ENCODE measurements around the gene ANXA4. TPM values are rescaled to one million over a fixed set of nuclear protein-coding genes. Genes with fewer than 3 reads are reported as not detected.

ANXA4 gene
- total and polyA plus RNA-seq, 2 of the 13 experiments (the other 11 are each of a cell fraction or from before 2014, with no cell fraction given), result 155 to 168 TPM

GRCh38 chr2:69831354-69831905 lies 89.5 kb downstream of the ANXA4 start:
- in situ Hi-C loops (cut with HindIII; ENCODE audit: extremely low pct_ligation_motif_present, low pct_unique_long_range_greater_than_20kb), result no loop called here
- Histone ChIP-seq H3K36me3 (replicated peaks in 1 of 2; ENCODE audit: control insufficient read depth in 1 of 2, insufficient read depth in 2 of 2, low read length in 2 of 2) (peaks cover 0 to 9% of the 10 kb centered on the region in 2 experiments; a peak in 3 of 5 replicates), H3K79me2 (ENCODE audit: insufficient read depth, low read length) (peaks cover 67% of the 10 kb centered on the region), H3K4me2 (ENCODE audit: low read depth, low read length) (peak overlapping the region; percentile 69), H3K27me3 (ENCODE audit: control insufficient read depth in 1 of 2, insufficient read depth in 2 of 2, low read length in 2 of 2) (no peaks in the 10 kb centered on the region; a peak in 1 of 5 replicates), H3K27ac (ENCODE audit: extremely low read length, insufficient read depth, low read length) (no peak overlapping the region), H4K20me1 (ENCODE audit: insufficient read depth, low read length) (peaks cover 5% of the 10 kb centered on the region; the same call in 1 of the 2 replicates), H3K9me3 (ENCODE audit: low read length) (no peaks in the 10 kb centered on the region), H2AFZ (ENCODE audit: low read length) (no peak overlapping the region), H3K9ac (ENCODE audit: insufficient read depth, low read depth, low read length) (peak overlapping the region; percentile 93; the same call in 1 of the 2 replicates), H3K4me3 (replicated peaks in 1 of 3; ENCODE audit: insufficient read depth in 1 of 3, low read depth in 2 of 3, low read length in 3 of 3) (peak overlapping the region in 2 of 3 experiments; percentile 82 to 93; a peak in 4 of 6 replicates), H3K4me1 (ENCODE audit: insufficient read depth, low read length) (peaks cover 74% of the 10 kb centered on the region)
- ChIA-PET CTCF (ENCODE audit: low intra/inter-chr PET ratio, low total read pairs) (no interaction called here), POLR2A (no interaction called here)
- ATAC-seq, result no peak
- BruUV-seq (replicated peaks), result no TSS peak
- DNase-seq (ENCODE audit: low spot score), result peak; percentile 21
- 89% methylated on average over 6 of the region's 6 CpGs for WGBS (ENCODE audit: low lambda C conversion rate)
- FAIRE-seq, result no peak
- intact Hi-C loops (cut with micrococcal nuclease; ENCODE audit: unreplicated experiment), result no loop called here
- TF ChIP-seq BORCS8-MEF2B (CRISPR knock-in tag; IDR thresholded peaks at IDR 0.05) (0 out of 2 replicates have a peak, but pooled peaks have one; percentile 33), SALL2 (CRISPR knock-in tag; IDR thresholded peaks at IDR 0.05) (no peak), ZBTB10 (CRISPR knock-in tag; IDR thresholded peaks at IDR 0.05; ENCODE audit: borderline replicate concordance) (no peak), ZNF576 (CRISPR knock-in tag; IDR thresholded peaks at IDR 0.05) (no peak), MATR3 (CRISPR knock-in tag; IDR thresholded peaks at IDR 0.05) (no peak), ELF4 (CRISPR knock-in tag; IDR thresholded peaks at IDR 0.05; ENCODE audit: borderline replicate concordance) (0 out of 2 replicates have a peak, but pooled peaks have one; percentile 15), ADNP (CRISPR knock-in tag; IDR thresholded peaks at IDR 0.05) (no peak), ZNF121 (CRISPR knock-in tag; IDR thresholded peaks at IDR 0.05) (peak; percentile 85), NFE2L2 (IDR thresholded peaks at IDR 0.05; ENCODE audit: low read length) (no peak), YEATS2 (CRISPR knock-in tag; IDR thresholded peaks at IDR 0.05; ENCODE audit: borderline replicate concordance) (no peak)
- TF ChIP-seq, protein P1, sequence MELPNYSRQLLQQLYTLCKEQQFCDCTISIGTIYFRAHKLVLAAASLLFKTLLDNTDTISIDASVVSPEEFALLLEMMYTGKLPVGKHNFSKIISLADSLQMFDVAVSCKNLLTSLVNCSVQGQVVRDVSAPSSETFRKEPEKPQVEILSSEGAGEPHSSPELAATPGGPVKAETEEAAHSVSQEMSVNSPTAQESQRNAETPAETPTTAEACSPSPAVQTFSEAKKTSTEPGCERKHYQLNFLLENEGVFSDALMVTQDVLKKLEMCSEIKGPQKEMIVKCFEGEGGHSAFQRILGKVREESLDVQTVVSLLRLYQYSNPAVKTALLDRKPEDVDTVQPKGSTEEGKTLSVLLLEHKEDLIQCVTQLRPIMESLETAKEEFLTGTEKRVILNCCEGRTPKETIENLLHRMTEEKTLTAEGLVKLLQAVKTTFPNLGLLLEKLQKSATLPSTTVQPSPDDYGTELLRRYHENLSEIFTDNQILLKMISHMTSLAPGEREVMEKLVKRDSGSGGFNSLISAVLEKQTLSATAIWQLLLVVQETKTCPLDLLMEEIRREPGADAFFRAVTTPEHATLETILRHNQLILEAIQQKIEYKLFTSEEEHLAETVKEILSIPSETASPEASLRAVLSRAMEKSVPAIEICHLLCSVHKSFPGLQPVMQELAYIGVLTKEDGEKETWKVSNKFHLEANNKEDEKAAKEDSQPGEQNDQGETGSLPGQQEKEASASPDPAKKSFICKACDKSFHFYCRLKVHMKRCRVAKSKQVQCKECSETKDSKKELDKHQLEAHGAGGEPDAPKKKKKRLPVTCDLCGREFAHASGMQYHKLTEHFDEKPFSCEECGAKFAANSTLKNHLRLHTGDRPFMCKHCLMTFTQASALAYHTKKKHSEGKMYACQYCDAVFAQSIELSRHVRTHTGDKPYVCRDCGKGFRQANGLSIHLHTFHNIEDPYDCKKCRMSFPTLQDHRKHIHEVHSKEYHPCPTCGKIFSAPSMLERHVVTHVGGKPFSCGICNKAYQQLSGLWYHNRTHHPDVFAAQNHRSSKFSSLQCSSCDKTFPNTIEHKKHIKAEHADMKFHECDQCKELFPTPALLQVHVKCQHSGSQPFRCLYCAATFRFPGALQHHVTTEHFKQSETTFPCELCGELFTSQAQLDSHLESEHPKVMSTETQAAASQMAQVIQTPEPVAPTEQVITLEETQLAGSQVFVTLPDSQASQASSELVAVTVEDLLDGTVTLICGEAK (IDR thresholded peaks at IDR 0.05), result no peak
- TF ChIP-seq, protein P1 (CRISPR knock-in tag; IDR thresholded peaks at IDR 0.05), result no peak
- TF ChIP-seq, protein P2, sequence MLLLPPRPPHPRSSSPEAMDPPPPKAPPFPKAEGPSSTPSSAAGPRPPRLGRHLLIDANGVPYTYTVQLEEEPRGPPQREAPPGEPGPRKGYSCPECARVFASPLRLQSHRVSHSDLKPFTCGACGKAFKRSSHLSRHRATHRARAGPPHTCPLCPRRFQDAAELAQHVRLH (CRISPR knock-in tag; IDR thresholded peaks at IDR 0.05; ENCODE audit: borderline replicate concordance, low read depth), result no peak

Measured in HepG2 (cell line).